Activated T-helper 2 cell treated with anti-CD3 and anti-CD28 coated beads, Interferon-gamma antibody, Interleukin-2, Interleukin-4, amounts not matched to agents 10 μg/mL and 5 μg/mL and 100 μg/mL, durations not matched to agents 14 hours and 24 hours and 36 hours (primary cell): ENCODE results near the gene MYCBPAP. TPM values are rescaled to one million over a fixed set of nuclear protein-coding genes. Genes with fewer than 3 reads are reported as not detected.

Source experiments
- DNase-seq: peaks from one replicate; pipeline ENCODE4 v3.0.0; 2021; ENCODE audit warnings: low spot score
- H3K27ac Mint-ChIP-seq: one replicate; pipeline ENCODE4 v1.8.0; 2021; ENCODE audit warnings: mixed read lengths
- H3K27me3 Mint-ChIP-seq: one replicate; pipeline ENCODE4 v1.8.0; 2021; ENCODE audit warnings: low read depth, mixed read lengths
- H3K36me3 Mint-ChIP-seq: one replicate; pipeline ENCODE4 v1.8.0; 2021; ENCODE audit warnings: low read depth, mixed read lengths
- H3K4me1 Mint-ChIP-seq: one replicate; pipeline ENCODE4 v1.8.0; 2021; ENCODE audit warnings: low read depth, mixed read lengths
- H3K4me3 Mint-ChIP-seq: one replicate; pipeline ENCODE4 v1.8.0; 2021; ENCODE audit warnings: low read depth, mild to moderate bottlenecking, moderate library complexity, mixed read lengths
- H3K9me3 Mint-ChIP-seq: one replicate; pipeline ENCODE4 v1.8.0; 2021; ENCODE audit warnings: mixed read lengths
- intact Hi-C: fragments of 100-400 bp; cut with micrococcal nuclease; formaldehyde crosslinking; loops from one replicate; pipeline ENCODE4 v1.15.1; 2023
- total RNA-seq: library from RNA; stranded (reverse); gene quantifications from 2 replicates; pipeline ENCODE4 v1.2.3, GENCODE V29; 2022

Gene MYCBPAP
- total RNA-seq: 3.1 and 4.4 TPM in 2 replicates

- Mint-ChIP-seq H3K4me3 (peak within 1 kb of the TSS; percentile 90), H3K4me1 (peaks cover 49% of the 10 kb centered on the region), H3K27me3 (no peaks in the 10 kb centered on the region), H3K9me3 (no peaks in the 10 kb centered on the region), H3K27ac (peak within 1 kb of the TSS; percentile 90), H3K36me3 (no peaks in the 10 kb centered on the region)
- peak; percentile 79 for DNase-seq
- intact Hi-C loops: loop anchor here (2.0 kb wide), 1 partner anchor 29 kb away; the partner anchor contains the start of gene RSAD1
These were observed at the start of gene MYCBPAP for GRCh38 chr17:50507871-50508572. Gene MYCBPAP (plus strand): TSS chr17:50508439. CDS start chr17:50508675, 236 bp downstream.

- intact Hi-C loops: no loop called here
- no peaks in the 10 kb centered on the region for H3K27me3 Mint-ChIP-seq
- no peaks in the 10 kb centered on the region for H3K9me3 Mint-ChIP-seq
- H3K36me3 Mint-ChIP-seq: no peaks in the 10 kb centered on the region
- H3K4me3 Mint-ChIP-seq: no peak overlapping the region
- no peaks in the 10 kb centered on the region for H3K4me1 Mint-ChIP-seq
- no peak overlapping the region for H3K27ac Mint-ChIP-seq
- DNase-seq: no peak
These were observed 49.2 kb upstream of the MYCBPAP start for GRCh38 chr17:50458701-50459676.

GRCh38 chr17:50459756-50460155 is 48.5 kb upstream of the MYCBPAP start:
- H3K27me3 Mint-ChIP-seq: no peaks in the 10 kb centered on the region
- no peak overlapping the region for H3K27ac Mint-ChIP-seq
- H3K36me3 Mint-ChIP-seq: no peaks in the 10 kb centered on the region

GRCh38 chr17:50460831-50461526 is 47.3 kb upstream of the MYCBPAP start:
- Mint-ChIP-seq H3K27me3 (no peaks in the 10 kb centered on the region), H3K36me3 (no peaks in the 10 kb centered on the region), H3K9me3 (no peaks in the 10 kb centered on the region), H3K4me3 (no peak overlapping the region), H3K4me1 (no peaks in the 10 kb centered on the region), H3K27ac (no peak overlapping the region)
- DNase-seq: no peak
- intact Hi-C loops: no loop called here

More at GRCh38 chr17:50459756-50460155, 48.5 kb upstream of the MYCBPAP start:
- no peak for DNase-seq
- intact Hi-C loops: no loop called here
- Mint-ChIP-seq H3K9me3 (no peaks in the 10 kb centered on the region), H3K4me3 (no peak overlapping the region), H3K4me1 (no peaks in the 10 kb centered on the region)

GRCh38 chr17:50461550-50462132 is 46.6 kb upstream of the MYCBPAP start:
- no peaks in the 10 kb centered on the region for H3K27me3 Mint-ChIP-seq
- no peaks in the 10 kb centered on the region for H3K4me1 Mint-ChIP-seq
- no peak overlapping the region for H3K4me3 Mint-ChIP-seq
- H3K36me3 Mint-ChIP-seq: no peaks in the 10 kb centered on the region
- intact Hi-C loops: no loop called here
- DNase-seq: no peak
- H3K27ac Mint-ChIP-seq: no peak overlapping the region
- H3K9me3 Mint-ChIP-seq: no peaks in the 10 kb centered on the region

- H3K4me1 Mint-ChIP-seq: no peaks in the 10 kb centered on the region
- no peaks in the 10 kb centered on the region for H3K36me3 Mint-ChIP-seq
- intact Hi-C loops: no loop called here
- H3K9me3 Mint-ChIP-seq: no peaks in the 10 kb centered on the region
- H3K27ac Mint-ChIP-seq: no peak overlapping the region
- H3K27me3 Mint-ChIP-seq: peaks cover 6% of the 10 kb centered on the region
- no peak for DNase-seq
- H3K4me3 Mint-ChIP-seq: no peak overlapping the region
These were observed 45.8 kb upstream of the MYCBPAP start for GRCh38 chr17:50462446-50462845.

- no peak for DNase-seq
- Mint-ChIP-seq H3K27ac (no peak overlapping the region), H3K9me3 (no peaks in the 10 kb centered on the region), H3K4me3 (no peak overlapping the region), H3K4me1 (no peaks in the 10 kb centered on the region), H3K36me3 (no peaks in the 10 kb centered on the region), H3K27me3 (peaks cover 15% of the 10 kb centered on the region)
- intact Hi-C loops: no loop called here
These were observed 44.1 kb upstream of the MYCBPAP start for GRCh38 chr17:50464121-50464520.

GRCh38 chr17:50464736-50465135 is 43.5 kb upstream of the MYCBPAP start:
- H3K36me3 Mint-ChIP-seq: no peaks in the 10 kb centered on the region
- H3K4me3 Mint-ChIP-seq: no peak overlapping the region
- intact Hi-C loops: no loop called here
- H3K4me1 Mint-ChIP-seq: no peaks in the 10 kb centered on the region
- no peak for DNase-seq
- H3K27ac Mint-ChIP-seq: no peak overlapping the region
- H3K27me3 Mint-ChIP-seq: peaks cover 18% of the 10 kb centered on the region
- no peaks in the 10 kb centered on the region for H3K9me3 Mint-ChIP-seq

GRCh38 chr17:50465171-50465570 is 43.1 kb upstream of the MYCBPAP start:
- Mint-ChIP-seq H3K4me1 (no peaks in the 10 kb centered on the region), H3K36me3 (no peaks in the 10 kb centered on the region), H3K27ac (no peak overlapping the region), H3K27me3 (peaks cover 18% of the 10 kb centered on the region), H3K4me3 (no peak overlapping the region), H3K9me3 (no peaks in the 10 kb centered on the region)
- DNase-seq: no peak
- intact Hi-C loops: no loop called here

GRCh38 chr17:50465635-50466034 is 42.6 kb upstream of the MYCBPAP start:
- intact Hi-C loops: no loop called here
- Mint-ChIP-seq H3K9me3 (no peaks in the 10 kb centered on the region), H3K4me1 (no peaks in the 10 kb centered on the region), H3K36me3 (no peaks in the 10 kb centered on the region), H3K27ac (no peak overlapping the region), H3K27me3 (peaks cover 19% of the 10 kb centered on the region), H3K4me3 (no peak overlapping the region)
- DNase-seq: no peak

- no peak for DNase-seq
- H3K4me3 Mint-ChIP-seq: no peak overlapping the region
- H3K27me3 Mint-ChIP-seq: peaks cover 23% of the 10 kb centered on the region
- no peaks in the 10 kb centered on the region for H3K4me1 Mint-ChIP-seq
- no peaks in the 10 kb centered on the region for H3K36me3 Mint-ChIP-seq
- intact Hi-C loops: no loop called here
- H3K9me3 Mint-ChIP-seq: no peaks in the 10 kb centered on the region
- no peak overlapping the region for H3K27ac Mint-ChIP-seq
These were observed 41.7 kb upstream of the MYCBPAP start for GRCh38 chr17:50466371-50467113.
